HG02678 (cell line): ENCODE results near the gene RPS18.
"Not testable (repeated sequence)": the region's sequence is repeated elsewhere in the genome, so short reads cannot be mapped to it uniquely, and the experiment has no call there.

ENCODE experiments used
- ATAC-seq: cut with Tn5 transposase; IDR thresholded peaks from one replicate; pipeline ENCODE4 v1.9.1; 2021; ENCODE audit warnings: mild to moderate bottlenecking, moderate library complexity; ENCODE audit not compliant: unreplicated experiment

The RPS18 gene

GRCh38 chr6:33272275-33273128 is 627 bp downstream of the RPS18 start:
- no peak for ATAC-seq

- no peak for ATAC-seq
Measured at GRCh38 chr6:33273129-33273923, 1.5 kb downstream of the RPS18 start.

GRCh38 chr6:33273924-33274902 is 2.3 kb downstream of the RPS18 start:
- ATAC-seq, result no peak

GRCh38 chr6:33275795-33276580 is 4.1 kb downstream of the RPS18 start:
- ATAC-seq, result not testable (repeated sequence)

GRCh38 chr6:33276581-33276863 is 4.6 kb downstream of the RPS18 start:
- no peak for ATAC-seq

GRCh38 chr6:33276864-33277662 is 5.2 kb downstream of the RPS18 start, which contains the start of gene B3GALT4:
B3GALT4 (plus strand) TSS chr6:33277123; CDS start chr6:33277420, 297 bp downstream.
- ATAC-seq, result peak; percentile 69

- ATAC-seq, result no peak
Measured at GRCh38 chr6:33277663-33278391, 6.0 kb downstream of the RPS18 start.

- no peak for ATAC-seq
Measured at GRCh38 chr6:33278392-33278741, 6.5 kb downstream of the RPS18 start.

- ATAC-seq, result no peak
Measured at GRCh38 chr6:33278810-33279209, 6.9 kb downstream of the RPS18 start.

GRCh38 chr6:33279257-33279695 is 7.4 kb downstream of the RPS18 start:
- ATAC-seq, result no peak

GRCh38 chr6:33279971-33280511 is 8.2 kb downstream of the RPS18 start:
- ATAC-seq, result no peak

GRCh38 chr6:33280539-33280938 is 8.7 kb downstream of the RPS18 start:
- ATAC-seq, result no peak

GRCh38 chr6:33285214-33285613 is 13.3 kb downstream of the RPS18 start:
- not testable (repeated sequence) for ATAC-seq

GRCh38 chr6:33286946-33287914 is 15.4 kb downstream of the RPS18 start:
- no peak for ATAC-seq

- no peak for ATAC-seq
Measured at GRCh38 chr6:33288141-33288920, 16.5 kb downstream of the RPS18 start.
